Epithelial cell of esophagus (primary cell): ENCODE measurements around the gene TCF7L1.

ENCODE experiments used
- DNase-seq: peaks from one replicate; pipeline ENCODE4 v3.0.0; 2010; ENCODE audit warnings: low read depth
- H3K4me3 ChIP-seq: 2 replicates; pipeline ENCODE4 v1.5.1; 2011; ENCODE audit warnings: mild to moderate bottlenecking, low read length, control low read depth
- TF ChIP-seq, protein P1 (sequence below): IDR thresholded peaks from 2 replicates; pipeline ENCODE4 v1.5.1; 2011; ENCODE audit warnings: low read depth, mild to moderate bottlenecking, low read length, control low read depth, inconsistent platforms; ENCODE audit not compliant: insufficient read depth; ENCODE audit errors: missing control alignments

TCF7L1 gene, protein sequence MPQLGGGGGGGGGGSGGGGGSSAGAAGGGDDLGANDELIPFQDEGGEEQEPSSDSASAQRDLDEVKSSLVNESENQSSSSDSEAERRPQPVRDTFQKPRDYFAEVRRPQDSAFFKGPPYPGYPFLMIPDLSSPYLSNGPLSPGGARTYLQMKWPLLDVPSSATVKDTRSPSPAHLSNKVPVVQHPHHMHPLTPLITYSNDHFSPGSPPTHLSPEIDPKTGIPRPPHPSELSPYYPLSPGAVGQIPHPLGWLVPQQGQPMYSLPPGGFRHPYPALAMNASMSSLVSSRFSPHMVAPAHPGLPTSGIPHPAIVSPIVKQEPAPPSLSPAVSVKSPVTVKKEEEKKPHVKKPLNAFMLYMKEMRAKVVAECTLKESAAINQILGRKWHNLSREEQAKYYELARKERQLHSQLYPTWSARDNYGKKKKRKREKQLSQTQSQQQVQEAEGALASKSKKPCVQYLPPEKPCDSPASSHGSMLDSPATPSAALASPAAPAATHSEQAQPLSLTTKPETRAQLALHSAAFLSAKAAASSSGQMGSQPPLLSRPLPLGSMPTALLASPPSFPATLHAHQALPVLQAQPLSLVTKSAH

DNA sequence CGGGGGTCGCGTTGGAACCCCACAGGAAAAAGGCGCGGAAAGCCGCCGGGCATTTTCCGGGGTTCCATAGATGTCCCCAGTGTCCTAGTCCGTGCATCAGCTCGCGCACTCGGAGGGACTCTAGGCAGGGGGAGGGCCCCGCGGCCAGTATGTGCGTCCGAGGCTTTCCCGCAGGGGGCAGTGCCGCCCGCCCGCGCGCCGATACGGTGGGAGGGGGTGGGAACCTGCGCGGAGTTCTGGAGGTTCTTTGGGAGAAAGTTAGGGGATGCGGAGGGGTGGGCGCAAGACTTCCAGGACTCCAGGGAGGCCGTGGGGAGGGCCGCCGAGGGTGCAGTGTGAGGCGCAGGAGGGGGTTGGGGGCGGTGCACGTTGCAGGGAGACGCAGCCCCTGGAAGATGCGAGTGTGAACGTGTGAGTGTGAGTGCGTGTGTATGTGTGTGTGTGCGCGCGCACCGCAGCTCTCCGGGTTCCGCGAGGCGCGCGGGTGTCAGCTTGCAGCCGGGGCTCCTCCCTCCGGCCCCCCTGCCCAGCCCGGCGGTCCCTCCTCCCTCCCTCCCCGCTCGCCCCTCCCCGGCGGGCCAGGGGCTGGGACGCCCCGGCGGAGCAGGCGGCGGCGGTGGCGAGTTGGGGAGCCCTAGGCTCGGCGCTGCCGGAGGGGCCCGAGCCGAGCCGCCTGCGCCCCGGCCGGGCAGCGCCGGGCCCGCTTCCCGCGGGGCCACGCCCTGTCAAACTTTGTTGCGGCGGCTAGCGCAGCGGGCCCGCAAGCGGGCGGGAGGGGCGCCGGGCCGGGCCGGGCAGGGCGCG lies at the start of gene TCF7L1:
Gene TCF7L1, plus strand, starts transcription at position 559 of the 804 bp plus-strand sequence. CDS start 293 bp downstream, outside the sequence.
- H3K4me3 ChIP-seq = peak within 1 kb of the TSS; percentile 85
- peak; percentile 89 for DNase-seq
- TF ChIP-seq, protein P1, sequence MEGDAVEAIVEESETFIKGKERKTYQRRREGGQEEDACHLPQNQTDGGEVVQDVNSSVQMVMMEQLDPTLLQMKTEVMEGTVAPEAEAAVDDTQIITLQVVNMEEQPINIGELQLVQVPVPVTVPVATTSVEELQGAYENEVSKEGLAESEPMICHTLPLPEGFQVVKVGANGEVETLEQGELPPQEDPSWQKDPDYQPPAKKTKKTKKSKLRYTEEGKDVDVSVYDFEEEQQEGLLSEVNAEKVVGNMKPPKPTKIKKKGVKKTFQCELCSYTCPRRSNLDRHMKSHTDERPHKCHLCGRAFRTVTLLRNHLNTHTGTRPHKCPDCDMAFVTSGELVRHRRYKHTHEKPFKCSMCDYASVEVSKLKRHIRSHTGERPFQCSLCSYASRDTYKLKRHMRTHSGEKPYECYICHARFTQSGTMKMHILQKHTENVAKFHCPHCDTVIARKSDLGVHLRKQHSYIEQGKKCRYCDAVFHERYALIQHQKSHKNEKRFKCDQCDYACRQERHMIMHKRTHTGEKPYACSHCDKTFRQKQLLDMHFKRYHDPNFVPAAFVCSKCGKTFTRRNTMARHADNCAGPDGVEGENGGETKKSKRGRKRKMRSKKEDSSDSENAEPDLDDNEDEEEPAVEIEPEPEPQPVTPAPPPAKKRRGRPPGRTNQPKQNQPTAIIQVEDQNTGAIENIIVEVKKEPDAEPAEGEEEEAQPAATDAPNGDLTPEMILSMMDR = peak; percentile 67

DNA sequence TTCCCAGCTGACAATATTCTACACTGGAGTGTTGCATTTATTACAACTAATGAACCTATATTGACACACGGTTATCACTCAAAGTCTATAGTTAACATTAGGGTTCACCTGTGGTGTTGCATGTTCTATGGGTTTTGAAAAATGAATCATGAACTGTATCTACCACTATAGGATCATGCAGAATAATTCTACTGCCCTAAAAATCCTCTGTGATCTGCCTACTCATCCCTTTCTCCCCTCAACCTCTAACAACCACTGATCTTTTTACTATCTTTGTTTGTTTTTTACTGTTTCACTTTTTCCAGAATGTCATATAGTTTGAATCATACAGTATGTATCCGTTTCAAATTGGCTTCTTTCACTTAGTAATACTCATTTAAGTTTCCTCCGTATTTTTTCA lies 47.6 kb upstream of the TCF7L1 start:
- TF ChIP-seq, protein P1 = no peak
- H3K4me3 ChIP-seq = no peak overlapping the region
- DNase-seq = no peak

DNA sequence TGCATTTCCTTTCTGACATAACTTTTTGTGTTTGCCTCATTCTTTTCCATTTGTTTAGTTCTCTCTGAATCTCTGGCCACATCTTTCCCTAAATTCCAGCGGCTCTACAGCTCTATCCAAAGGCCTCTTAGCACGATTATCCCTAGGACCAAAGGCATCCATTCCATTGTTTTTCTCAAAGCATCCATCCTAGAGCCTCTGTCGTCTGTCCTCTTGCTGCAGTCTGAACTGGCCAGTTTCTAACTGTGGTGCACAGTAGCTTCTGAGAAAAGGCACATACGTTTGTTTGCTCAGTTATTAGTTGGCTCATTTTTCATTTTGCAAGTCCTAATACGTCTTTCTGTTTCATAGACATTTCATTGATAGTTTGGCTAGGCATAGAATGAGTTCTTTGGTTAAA lies 45.7 kb upstream of the TCF7L1 start:
- no peak for DNase-seq
- TF ChIP-seq, protein P1 = no peak
- H3K4me3 ChIP-seq = no peak overlapping the region

DNA sequence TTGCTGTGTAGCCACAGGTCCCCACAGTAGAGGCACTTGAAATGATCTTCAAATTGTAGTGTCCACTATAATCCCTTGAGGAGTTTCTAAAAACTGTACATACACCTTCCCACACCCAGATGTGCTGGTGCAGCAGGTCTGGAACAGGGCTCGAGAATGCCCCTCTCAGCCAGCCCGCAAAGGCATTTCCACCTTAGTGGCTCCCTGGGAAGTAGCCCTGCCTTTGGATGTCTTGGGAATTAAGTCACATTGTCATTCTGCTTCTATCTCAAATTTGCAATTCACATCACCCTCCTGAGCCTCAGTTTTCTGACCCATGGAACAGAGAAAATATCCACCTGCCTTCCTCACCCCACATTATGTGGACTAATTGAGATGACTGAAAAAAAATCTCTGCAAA lies 44.3 kb upstream of the TCF7L1 start:
- no peak overlapping the region for H3K4me3 ChIP-seq
- TF ChIP-seq, protein P1 = no peak

DNA sequence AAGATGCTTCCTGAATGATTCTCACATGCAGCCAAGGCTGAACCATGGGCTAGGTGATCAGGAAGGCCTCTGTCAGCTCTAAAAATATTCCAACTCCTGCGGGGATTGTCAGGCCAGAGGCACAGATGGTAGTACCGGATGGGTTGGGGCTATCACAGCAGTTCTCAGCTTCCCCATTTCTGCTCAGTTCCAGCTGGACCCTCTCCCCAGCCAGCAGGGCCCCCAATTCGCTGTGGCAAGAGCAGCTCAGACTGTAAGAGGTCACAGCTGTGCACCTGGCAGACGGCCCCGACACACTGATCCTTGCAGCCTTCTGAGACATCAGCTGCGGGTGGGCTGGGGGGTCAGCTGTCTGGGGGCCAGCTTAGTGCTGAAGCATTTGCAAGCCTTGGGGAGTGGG lies 43.6 kb upstream of the TCF7L1 start:
- TF ChIP-seq, protein P1 = no peak
- H3K4me3 ChIP-seq = no peak overlapping the region
- no peak for DNase-seq

More for the DNA sequence above, 44.3 kb upstream of the TCF7L1 start:
- DNase-seq = no peak

DNA sequence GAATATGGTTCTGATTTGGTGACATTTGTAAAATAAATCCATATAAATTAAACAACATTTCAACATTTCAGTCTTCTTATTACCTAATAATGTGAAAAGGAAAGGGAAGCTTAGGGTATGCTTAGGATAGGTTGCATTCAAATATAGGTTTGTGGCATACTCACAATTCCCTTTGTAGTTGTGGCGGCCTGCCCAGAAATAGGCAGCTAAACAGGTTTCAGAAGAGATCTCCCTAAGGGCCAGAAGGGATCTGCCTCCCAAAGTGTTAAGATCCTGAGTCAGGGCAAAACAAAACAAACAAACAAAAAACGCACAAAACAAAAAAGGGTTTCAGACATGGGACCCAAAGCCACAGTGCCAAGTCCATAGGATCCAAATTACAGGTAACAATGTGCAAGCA lies 41.4 kb upstream of the TCF7L1 start:
- DNase-seq = peak; percentile 86
- H3K4me3 ChIP-seq = no peak overlapping the region
- TF ChIP-seq, protein P1 = no peak
